ENCODE measurements around the gene SCARB1. TPM values are rescaled to one million over a fixed set of nuclear protein-coding genes. Genes with fewer than 3 reads are reported as not detected.

SCARB1 gene
- total and polyA plus RNA-seq, 2 of the 13 experiments (the other 11 are each of a cell fraction or from before 2014, with no cell fraction given), result 63.4 to 160 TPM

GRCh38 chr12:124837958-124838803 is 25.5 kb downstream of the SCARB1 start (continued):
- TF ChIP-seq KAT7 (CRISPR knock-in tag; IDR thresholded peaks at IDR 0.05; ENCODE audit: borderline replicate concordance) (no peak), ZNF263 (CRISPR knock-in tag; IDR thresholded peaks at IDR 0.05) (peak; percentile 88), HIVEP1 (CRISPR knock-in tag; IDR thresholded peaks at IDR 0.05) (peak; percentile 79; the same call in 1 of the 2 replicates), SRY (CRISPR knock-in tag; IDR thresholded peaks at IDR 0.05) (no peak), DDIT3 (CRISPR knock-in tag; IDR thresholded peaks at IDR 0.05) (no peak), TSC22D2 (CRISPR knock-in tag; IDR thresholded peaks at IDR 0.05; ENCODE audit: borderline replicate concordance) (no peak), ZFP37 (CRISPR knock-in tag; IDR thresholded peaks at IDR 0.05; ENCODE audit: borderline replicate concordance) (peak; percentile 46; the same call in 1 of the 2 replicates), ZNF530 (CRISPR knock-in tag; IDR thresholded peaks at IDR 0.05; ENCODE audit: low read depth) (no peak), NCOA5 (CRISPR knock-in tag; IDR thresholded peaks at IDR 0.05) (no peak), KAT2B (IDR thresholded peaks at IDR 0.05; ENCODE audit: borderline replicate concordance, low read depth, low read length) (no peak), ZNF430 (CRISPR knock-in tag; IDR thresholded peaks at IDR 0.05) (peak; percentile 57; the same call in 1 of the 2 replicates), ATF7-NPFF (CRISPR knock-in tag; IDR thresholded peaks at IDR 0.05; ENCODE audit: low read depth) (no peak; the same call in 1 of the 2 replicates), CENPBD1 (CRISPR knock-in tag; IDR thresholded peaks at IDR 0.05; ENCODE audit: borderline replicate concordance, low read depth) (no peak), ELF1 (CRISPR knock-in tag; IDR thresholded peaks at IDR 0.05) (peak; percentile 46; the same call in 1 of the 2 replicates), ZNF878 (CRISPR knock-in tag; IDR thresholded peaks at IDR 0.05) (peak; percentile 91), SNAI1 (CRISPR knock-in tag; IDR thresholded peaks at IDR 0.05; ENCODE audit: borderline replicate concordance) (0 out of 2 replicates have a peak, but pooled peaks have one; percentile 55), ZC3H13 (CRISPR knock-in tag; IDR thresholded peaks at IDR 0.05) (no peak)
- TF ChIP-seq, protein P1, sequence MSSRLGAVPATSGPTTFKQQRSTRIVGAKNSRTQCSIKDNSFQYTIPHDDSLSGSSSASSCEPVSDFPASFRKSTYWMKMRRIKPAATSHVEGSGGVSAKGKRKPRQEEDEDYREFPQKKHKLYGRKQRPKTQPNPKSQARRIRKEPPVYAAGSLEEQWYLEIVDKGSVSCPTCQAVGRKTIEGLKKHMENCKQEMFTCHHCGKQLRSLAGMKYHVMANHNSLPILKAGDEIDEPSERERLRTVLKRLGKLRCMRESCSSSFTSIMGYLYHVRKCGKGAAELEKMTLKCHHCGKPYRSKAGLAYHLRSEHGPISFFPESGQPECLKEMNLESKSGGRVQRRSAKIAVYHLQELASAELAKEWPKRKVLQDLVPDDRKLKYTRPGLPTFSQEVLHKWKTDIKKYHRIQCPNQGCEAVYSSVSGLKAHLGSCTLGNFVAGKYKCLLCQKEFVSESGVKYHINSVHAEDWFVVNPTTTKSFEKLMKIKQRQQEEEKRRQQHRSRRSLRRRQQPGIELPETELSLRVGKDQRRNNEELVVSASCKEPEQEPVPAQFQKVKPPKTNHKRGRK (CRISPR knock-in tag; IDR thresholded peaks at IDR 0.05), result no peak; the same call in 1 of the 2 replicates
- TF ChIP-seq, protein P2, sequence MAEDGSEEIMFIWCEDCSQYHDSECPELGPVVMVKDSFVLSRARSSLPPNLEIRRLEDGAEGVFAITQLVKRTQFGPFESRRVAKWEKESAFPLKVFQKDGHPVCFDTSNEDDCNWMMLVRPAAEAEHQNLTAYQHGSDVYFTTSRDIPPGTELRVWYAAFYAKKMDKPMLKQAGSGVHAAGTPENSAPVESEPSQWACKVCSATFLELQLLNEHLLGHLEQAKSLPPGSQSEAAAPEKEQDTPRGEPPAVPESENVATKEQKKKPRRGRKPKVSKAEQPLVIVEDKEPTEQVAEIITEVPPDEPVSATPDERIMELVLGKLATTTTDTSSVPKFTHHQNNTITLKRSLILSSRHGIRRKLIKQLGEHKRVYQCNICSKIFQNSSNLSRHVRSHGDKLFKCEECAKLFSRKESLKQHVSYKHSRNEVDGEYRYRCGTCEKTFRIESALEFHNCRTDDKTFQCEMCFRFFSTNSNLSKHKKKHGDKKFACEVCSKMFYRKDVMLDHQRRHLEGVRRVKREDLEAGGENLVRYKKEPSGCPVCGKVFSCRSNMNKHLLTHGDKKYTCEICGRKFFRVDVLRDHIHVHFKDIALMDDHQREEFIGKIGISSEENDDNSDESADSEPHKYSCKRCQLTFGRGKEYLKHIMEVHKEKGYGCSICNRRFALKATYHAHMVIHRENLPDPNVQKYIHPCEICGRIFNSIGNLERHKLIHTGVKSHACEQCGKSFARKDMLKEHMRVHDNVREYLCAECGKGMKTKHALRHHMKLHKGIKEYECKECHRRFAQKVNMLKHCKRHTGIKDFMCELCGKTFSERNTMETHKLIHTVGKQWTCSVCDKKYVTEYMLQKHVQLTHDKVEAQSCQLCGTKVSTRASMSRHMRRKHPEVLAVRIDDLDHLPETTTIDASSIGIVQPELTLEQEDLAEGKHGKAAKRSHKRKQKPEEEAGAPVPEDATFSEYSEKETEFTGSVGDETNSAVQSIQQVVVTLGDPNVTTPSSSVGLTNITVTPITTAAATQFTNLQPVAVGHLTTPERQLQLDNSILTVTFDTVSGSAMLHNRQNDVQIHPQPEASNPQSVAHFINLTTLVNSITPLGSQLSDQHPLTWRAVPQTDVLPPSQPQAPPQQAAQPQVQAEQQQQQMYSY (CRISPR knock-in tag; IDR thresholded peaks at IDR 0.05), result no peak
- TF ChIP-seq, protein P3, sequence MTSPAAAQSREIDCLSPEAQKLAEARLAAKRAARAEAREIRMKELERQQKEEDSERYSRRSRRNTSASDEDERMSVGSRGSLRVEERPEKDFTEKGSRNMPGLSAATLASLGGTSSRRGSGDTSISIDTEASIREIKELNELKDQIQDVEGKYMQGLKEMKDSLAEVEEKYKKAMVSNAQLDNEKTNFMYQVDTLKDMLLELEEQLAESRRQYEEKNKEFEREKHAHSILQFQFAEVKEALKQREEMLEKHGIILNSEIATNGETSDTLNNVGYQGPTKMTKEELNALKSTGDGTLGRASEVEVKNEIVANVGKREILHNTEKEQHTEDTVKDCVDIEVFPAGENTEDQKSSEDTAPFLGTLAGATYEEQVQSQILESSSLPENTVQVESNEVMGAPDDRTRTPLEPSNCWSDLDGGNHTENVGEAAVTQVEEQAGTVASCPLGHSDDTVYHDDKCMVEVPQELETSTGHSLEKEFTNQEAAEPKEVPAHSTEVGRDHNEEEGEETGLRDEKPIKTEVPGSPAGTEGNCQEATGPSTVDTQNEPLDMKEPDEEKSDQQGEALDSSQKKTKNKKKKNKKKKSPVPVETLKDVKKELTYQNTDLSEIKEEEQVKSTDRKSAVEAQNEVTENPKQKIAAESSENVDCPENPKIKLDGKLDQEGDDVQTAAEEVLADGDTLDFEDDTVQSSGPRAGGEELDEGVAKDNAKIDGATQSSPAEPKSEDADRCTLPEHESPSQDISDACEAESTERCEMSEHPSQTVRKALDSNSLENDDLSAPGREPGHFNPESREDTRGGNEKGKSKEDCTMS (CRISPR knock-in tag; conservative IDR thresholded peaks at IDR 0.05), result no peak
